Measurements from ENCODE around the gene ANGPTL3. TPM values are rescaled to one million over a fixed set of nuclear protein-coding genes. Genes with fewer than 3 reads are reported as not detected.
"Not testable (repeated sequence)": the region's sequence is repeated elsewhere in the genome, so short reads cannot be mapped to it uniquely, and the experiment has no call there.

The ANGPTL3 gene, protein sequence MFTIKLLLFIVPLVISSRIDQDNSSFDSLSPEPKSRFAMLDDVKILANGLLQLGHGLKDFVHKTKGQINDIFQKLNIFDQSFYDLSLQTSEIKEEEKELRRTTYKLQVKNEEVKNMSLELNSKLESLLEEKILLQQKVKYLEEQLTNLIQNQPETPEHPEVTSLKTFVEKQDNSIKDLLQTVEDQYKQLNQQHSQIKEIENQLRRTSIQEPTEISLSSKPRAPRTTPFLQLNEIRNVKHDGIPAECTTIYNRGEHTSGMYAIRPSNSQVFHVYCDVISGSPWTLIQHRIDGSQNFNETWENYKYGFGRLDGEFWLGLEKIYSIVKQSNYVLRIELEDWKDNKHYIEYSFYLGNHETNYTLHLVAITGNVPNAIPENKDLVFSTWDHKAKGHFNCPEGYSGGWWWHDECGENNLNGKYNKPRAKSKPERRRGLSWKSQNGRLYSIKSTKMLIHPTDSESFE
- not detected for polyA plus RNA-seq

DNA sequence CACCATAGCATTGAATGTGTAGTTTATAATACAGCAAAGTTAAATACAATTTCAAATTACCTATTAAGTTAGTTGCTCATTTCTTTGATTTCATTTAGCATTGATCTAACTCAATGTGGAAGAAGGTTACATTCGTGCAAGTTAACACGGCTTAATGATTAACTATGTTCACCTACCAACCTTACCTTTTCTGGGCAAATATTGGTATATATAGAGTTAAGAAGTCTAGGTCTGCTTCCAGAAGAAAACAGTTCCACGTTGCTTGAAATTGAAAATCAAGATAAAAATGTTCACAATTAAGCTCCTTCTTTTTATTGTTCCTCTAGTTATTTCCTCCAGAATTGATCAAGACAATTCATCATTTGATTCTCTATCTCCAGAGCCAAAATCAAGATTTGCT is at the start of gene ANGPTL3:
Gene ANGPTL3, plus strand, starts transcription at position 240 of the 400 bp plus-strand sequence. Its CDS starts 47 bp downstream, at position 287.
- Mint-ChIP-seq H3K4me1 (no peaks in the 10 kb centered on the region), H3K27ac (no peak within 1 kb of the TSS), H3K27me3 (ENCODE audit: low read depth in 3 of 3) (peaks cover 0 to 10% (median 0%) of the 10 kb centered on the region in 3 donors), H3K4me3 (no peak within 1 kb of the TSS), H3K36me3 (no peaks in the 10 kb centered on the region), H3K9me3 (no peaks in the 10 kb centered on the region)
- no peak for DNase-seq

GRCh38 chr1:62561306-62561705 is 36.0 kb upstream of the ANGPTL3 start:
- H3K27ac Mint-ChIP-seq = no peak overlapping the region
- H3K4me3 Mint-ChIP-seq = no peak overlapping the region
- peaks cover 0 to 2% (median 0%) of the 10 kb centered on the region in 6 donors for H3K9me3 Mint-ChIP-seq
- H3K36me3 Mint-ChIP-seq = peaks cover 0 to 4% (median 4%) of the 10 kb centered on the region in 3 donors
- H3K4me1 Mint-ChIP-seq = no peaks in the 10 kb centered on the region
- peaks cover 0 to 3% (median 0%) of the 10 kb centered on the region in 3 donors for H3K27me3 Mint-ChIP-seq (ENCODE audit: low read depth in 3 of 3)
- no peak for DNase-seq

GRCh38 chr1:62567182-62567581 is 30.1 kb upstream of the ANGPTL3 start:
- H3K4me1 Mint-ChIP-seq; H3K27ac Mint-ChIP-seq; DNase-seq; H3K4me3 Mint-ChIP-seq; H3K27me3 Mint-ChIP-seq (ENCODE audit: low read depth in 3 of 3): not testable (repeated sequence)
- Mint-ChIP-seq H3K9me3 (peaks cover 4 to 25% (median 6%) of the 10 kb centered on the region in 6 donors), H3K36me3 (peaks cover 3 to 15% (median 5%) of the 10 kb centered on the region in 3 donors)

GRCh38 chr1:62567926-62568325 is 29.4 kb upstream of the ANGPTL3 start:
- not testable (repeated sequence) for H3K4me3 Mint-ChIP-seq; DNase-seq; H3K27ac Mint-ChIP-seq; H3K4me1 Mint-ChIP-seq; H3K27me3 Mint-ChIP-seq (ENCODE audit: low read depth in 3 of 3)
- Mint-ChIP-seq H3K36me3 (peaks cover 3 to 15% (median 5%) of the 10 kb centered on the region in 3 donors), H3K9me3 (peaks cover 4 to 25% (median 6%) of the 10 kb centered on the region in 6 donors)

GRCh38 chr1:62571517-62571916 is 25.8 kb upstream of the ANGPTL3 start:
- DNase-seq; H3K4me3 Mint-ChIP-seq; H3K27ac Mint-ChIP-seq; H3K27me3 Mint-ChIP-seq (ENCODE audit: low read depth in 3 of 3); H3K4me1 Mint-ChIP-seq: not testable (repeated sequence)
- H3K36me3 Mint-ChIP-seq = peaks cover 10 to 15% (median 11%) of the 10 kb centered on the region in 3 donors
- peaks cover 4 to 25% (median 5%) of the 10 kb centered on the region in 6 donors for H3K9me3 Mint-ChIP-seq

DNA sequence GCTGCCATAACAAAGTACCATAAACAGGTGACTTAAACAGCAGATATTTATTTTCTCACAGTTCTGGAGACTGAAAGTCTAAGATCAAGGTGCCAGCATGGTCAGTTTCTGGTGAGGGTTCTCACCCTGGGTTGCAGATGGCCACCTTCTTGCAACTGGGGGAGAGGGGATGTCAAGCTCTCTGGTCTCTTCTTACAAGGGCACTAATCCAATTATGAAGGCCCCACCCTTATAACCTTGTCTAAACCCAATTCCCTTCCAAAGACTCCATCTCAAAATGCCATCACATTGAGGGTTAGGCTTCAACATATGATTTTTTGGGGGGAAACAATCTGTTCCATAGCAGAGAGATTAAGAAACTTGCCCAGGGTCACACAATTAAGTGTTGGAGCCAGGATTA is 24.8 kb upstream of the ANGPTL3 start:
- Mint-ChIP-seq H3K4me1 (no peaks in the 10 kb centered on the region), H3K36me3 (peaks cover 10 to 12% (median 11%) of the 10 kb centered on the region in 3 donors), H3K27ac (no peak overlapping the region), H3K27me3 (ENCODE audit: low read depth in 3 of 3) (no peaks in the 10 kb centered on the region), H3K9me3 (peaks cover 0 to 15% (median 4%) of the 10 kb centered on the region in 6 donors), H3K4me3 (no peak overlapping the region)
- no peak for DNase-seq

GRCh38 chr1:62573675-62574074 is 23.6 kb upstream of the ANGPTL3 start:
- no peak for DNase-seq
- H3K36me3 Mint-ChIP-seq = peaks cover 10 to 12% (median 11%) of the 10 kb centered on the region in 3 donors
- no peaks in the 10 kb centered on the region for H3K4me1 Mint-ChIP-seq
- no peaks in the 10 kb centered on the region for H3K27me3 Mint-ChIP-seq (ENCODE audit: low read depth in 3 of 3)
- peaks cover 0 to 11% (median 1%) of the 10 kb centered on the region in 6 donors for H3K9me3 Mint-ChIP-seq
- H3K27ac Mint-ChIP-seq = no peak overlapping the region
- no peak overlapping the region for H3K4me3 Mint-ChIP-seq

GRCh38 chr1:62585469-62586155 is 11.7 kb upstream of the ANGPTL3 start:
- H3K4me1 Mint-ChIP-seq = no peaks in the 10 kb centered on the region
- H3K27ac Mint-ChIP-seq = no peak overlapping the region
- H3K9me3 Mint-ChIP-seq = no peaks in the 10 kb centered on the region
- no peak overlapping the region for H3K4me3 Mint-ChIP-seq
- no peak for DNase-seq
- H3K27me3 Mint-ChIP-seq (ENCODE audit: low read depth in 3 of 3) = peaks cover 0 to 3% (median 2%) of the 10 kb centered on the region in 3 donors
- peaks cover 0 to 7% (median 0%) of the 10 kb centered on the region in 3 donors for H3K36me3 Mint-ChIP-seq

DNA sequence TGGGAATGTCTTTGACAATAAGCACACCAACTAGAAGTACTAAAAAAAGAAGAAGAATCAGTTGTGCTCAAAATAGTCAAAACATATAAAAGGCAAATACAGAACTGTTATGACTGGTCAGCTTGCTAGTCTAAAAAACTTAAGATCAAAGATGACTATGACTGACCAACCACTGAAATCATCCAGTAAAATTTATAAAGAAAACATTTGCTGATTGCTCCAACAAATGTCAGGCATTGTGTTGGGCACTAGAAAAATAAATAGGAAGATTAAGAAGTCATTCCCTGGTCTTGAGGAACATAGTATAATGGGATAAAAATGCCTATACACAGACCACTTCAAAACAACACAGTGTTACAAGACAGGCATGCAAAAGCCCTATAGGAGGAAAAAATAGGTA is 9.3 kb upstream of the ANGPTL3 start:
- Mint-ChIP-seq H3K36me3 (peaks cover 0 to 3% (median 3%) of the 10 kb centered on the region in 3 donors), H3K4me1 (no peaks in the 10 kb centered on the region), H3K27ac (no peak overlapping the region), H3K27me3 (ENCODE audit: low read depth in 3 of 3) (peaks cover 0 to under 1% (median 0%) of the 10 kb centered on the region in 3 donors), H3K4me3 (no peak overlapping the region), H3K9me3 (no peaks in the 10 kb centered on the region)
- no peak for DNase-seq

- Mint-ChIP-seq H3K36me3 (peaks cover 0 to 3% (median 3%) of the 10 kb centered on the region in 3 donors), H3K4me3 (no peak overlapping the region), H3K4me1 (no peaks in the 10 kb centered on the region), H3K9me3 (no peaks in the 10 kb centered on the region), H3K27ac (no peak overlapping the region), H3K27me3 (ENCODE audit: low read depth in 3 of 3) (peaks cover 0 to 2% (median 0%) of the 10 kb centered on the region in 3 donors)
- no peak for DNase-seq
These were observed 8.0 kb upstream of the ANGPTL3 start for GRCh38 chr1:62589321-62589720.

DNA sequence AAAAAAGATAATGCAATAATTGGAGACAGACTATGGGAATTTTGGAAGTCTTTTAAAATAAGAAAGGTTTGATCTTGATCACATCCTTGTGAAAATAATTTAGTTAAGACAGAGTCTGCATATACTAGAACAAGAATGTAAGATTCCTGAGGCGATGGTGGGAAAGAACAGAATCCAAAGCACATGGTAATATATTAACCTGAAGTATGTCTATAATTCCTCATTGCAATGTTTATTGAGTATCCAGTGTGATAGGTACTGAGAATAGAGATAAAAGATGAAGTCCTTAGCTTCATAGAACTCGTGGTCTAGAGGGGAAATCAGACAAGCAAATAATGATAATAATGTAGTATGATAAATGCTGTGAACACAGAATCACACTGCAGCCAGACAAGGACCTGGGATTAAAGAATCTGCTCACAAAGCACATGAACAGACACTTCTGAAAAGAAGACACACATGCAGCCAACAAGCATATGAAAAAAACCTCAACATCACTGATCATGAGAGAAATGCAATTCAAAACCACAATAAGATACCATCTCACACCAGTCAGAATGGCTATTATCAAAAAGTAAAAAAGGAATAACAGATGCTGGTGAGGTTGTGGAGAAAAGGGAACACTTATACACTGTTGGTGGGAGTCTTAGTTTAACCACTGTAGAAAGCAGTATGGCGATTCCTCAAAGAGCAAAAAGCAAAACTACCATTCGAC is 6.9 kb upstream of the ANGPTL3 start:
- Mint-ChIP-seq H3K4me3 (no peak overlapping the region), H3K9me3 (no peaks in the 10 kb centered on the region), H3K36me3 (peaks cover 0 to 3% (median 3%) of the 10 kb centered on the region in 3 donors), H3K27me3 (ENCODE audit: low read depth in 3 of 3) (peaks cover 0 to 2% (median 0%) of the 10 kb centered on the region in 3 donors), H3K4me1 (no peaks in the 10 kb centered on the region), H3K27ac (no peak overlapping the region)
- no peak for DNase-seq

GRCh38 chr1:62590970-62591368 is 6.4 kb upstream of the ANGPTL3 start:
- Mint-ChIP-seq H3K36me3 (peaks cover 0 to 3% (median 3%) of the 10 kb centered on the region in 3 donors), H3K4me1 (no peaks in the 10 kb centered on the region), H3K27ac (no peak overlapping the region), H3K27me3 (ENCODE audit: low read depth in 3 of 3) (peaks cover 0 to 3% (median 0%) of the 10 kb centered on the region in 3 donors), H3K4me3 (no peak overlapping the region), H3K9me3 (no peaks in the 10 kb centered on the region)
- DNase-seq = no peak

DNA sequence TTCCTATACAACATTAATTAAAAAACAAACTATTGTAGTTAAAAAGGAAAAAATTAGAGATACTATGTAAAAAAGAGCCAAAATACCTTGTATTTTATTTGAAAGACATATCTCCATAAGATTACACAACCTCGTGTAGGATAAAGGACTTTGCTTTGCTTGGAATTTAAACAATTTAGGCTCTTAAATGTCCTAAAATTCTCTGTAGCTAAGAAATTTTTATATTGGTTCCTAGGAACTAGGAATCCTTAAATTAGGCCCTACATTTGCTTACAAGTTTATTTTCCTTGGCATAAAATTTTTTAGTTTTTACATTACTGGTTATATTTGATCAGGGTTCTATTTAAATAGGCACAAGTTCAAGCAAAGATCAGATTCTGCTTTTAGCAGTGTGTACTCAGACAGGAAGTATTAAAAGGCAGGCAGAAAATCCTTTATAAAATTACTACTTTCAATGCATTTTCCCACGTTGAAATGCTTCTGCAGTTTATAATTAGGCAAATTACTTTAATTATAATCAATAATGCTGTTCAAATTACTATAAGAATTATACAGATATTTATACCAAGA is 3.4 kb upstream of the ANGPTL3 start:
- Mint-ChIP-seq H3K4me3 (no peak overlapping the region), H3K27ac (no peak overlapping the region), H3K9me3 (no peaks in the 10 kb centered on the region), H3K4me1 (no peaks in the 10 kb centered on the region), H3K36me3 (peaks cover 0 to 3% (median 0%) of the 10 kb centered on the region in 3 donors), H3K27me3 (ENCODE audit: low read depth in 3 of 3) (peaks cover 0 to 6% (median 0%) of the 10 kb centered on the region in 3 donors)
- DNase-seq = no peak
